GM23338 (cell line): Measurements from ENCODE around the gene RNU1-3.
"Not testable (repeated sequence)": the region's sequence is repeated elsewhere in the genome, so short reads cannot be mapped to it uniquely, and the experiment has no call there.

Experiments used
- POLR2AphosphoS5 ChIP-seq: IDR thresholded peaks from 2 replicates; pipeline ENCODE4 v1.6.1; 2016; ENCODE audit warnings: antibody characterized with exemption, low read depth
- TF ChIP-seq, protein P1 (sequence below), 2 experiments: fragments of 200-600 bp in 1 of 2; sonication (generic) in 1 of 2; conservative IDR thresholded peaks; 2 replicates each; pipeline versions ENCODE4 v1.5.1 to v1.6.1; 2016 to 2017; ENCODE audit warnings: antibody characterized with exemption in 2 of 2, low read depth in 2 of 2, mild to moderate bottlenecking in 2 of 2, moderate library complexity in 1 of 2

GRCh38 chr1:16658234-16658633 lies 8.5 kb downstream of the RNU1-3 start:
- TF ChIP-seq, protein P1, sequence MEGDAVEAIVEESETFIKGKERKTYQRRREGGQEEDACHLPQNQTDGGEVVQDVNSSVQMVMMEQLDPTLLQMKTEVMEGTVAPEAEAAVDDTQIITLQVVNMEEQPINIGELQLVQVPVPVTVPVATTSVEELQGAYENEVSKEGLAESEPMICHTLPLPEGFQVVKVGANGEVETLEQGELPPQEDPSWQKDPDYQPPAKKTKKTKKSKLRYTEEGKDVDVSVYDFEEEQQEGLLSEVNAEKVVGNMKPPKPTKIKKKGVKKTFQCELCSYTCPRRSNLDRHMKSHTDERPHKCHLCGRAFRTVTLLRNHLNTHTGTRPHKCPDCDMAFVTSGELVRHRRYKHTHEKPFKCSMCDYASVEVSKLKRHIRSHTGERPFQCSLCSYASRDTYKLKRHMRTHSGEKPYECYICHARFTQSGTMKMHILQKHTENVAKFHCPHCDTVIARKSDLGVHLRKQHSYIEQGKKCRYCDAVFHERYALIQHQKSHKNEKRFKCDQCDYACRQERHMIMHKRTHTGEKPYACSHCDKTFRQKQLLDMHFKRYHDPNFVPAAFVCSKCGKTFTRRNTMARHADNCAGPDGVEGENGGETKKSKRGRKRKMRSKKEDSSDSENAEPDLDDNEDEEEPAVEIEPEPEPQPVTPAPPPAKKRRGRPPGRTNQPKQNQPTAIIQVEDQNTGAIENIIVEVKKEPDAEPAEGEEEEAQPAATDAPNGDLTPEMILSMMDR (conservative IDR thresholded peaks at IDR 0.05; ENCODE audit: low read depth in 2 of 2) = not testable (repeated sequence)
- TF ChIP-seq POLR2AphosphoS5 = not testable (repeated sequence)
